GM21786 (cell line): Measurements from ENCODE around the gene KPNA2.
"Not testable (repeated sequence)": the region's sequence is repeated elsewhere in the genome, so short reads cannot be mapped to it uniquely, and the experiment has no call there.

ENCODE experiments used
- ATAC-seq: cut with Tn5 transposase; IDR thresholded peaks from one replicate; pipeline ENCODE4 v1.9.1; 2021; ENCODE audit not compliant: unreplicated experiment

The KPNA2 gene

DNA sequence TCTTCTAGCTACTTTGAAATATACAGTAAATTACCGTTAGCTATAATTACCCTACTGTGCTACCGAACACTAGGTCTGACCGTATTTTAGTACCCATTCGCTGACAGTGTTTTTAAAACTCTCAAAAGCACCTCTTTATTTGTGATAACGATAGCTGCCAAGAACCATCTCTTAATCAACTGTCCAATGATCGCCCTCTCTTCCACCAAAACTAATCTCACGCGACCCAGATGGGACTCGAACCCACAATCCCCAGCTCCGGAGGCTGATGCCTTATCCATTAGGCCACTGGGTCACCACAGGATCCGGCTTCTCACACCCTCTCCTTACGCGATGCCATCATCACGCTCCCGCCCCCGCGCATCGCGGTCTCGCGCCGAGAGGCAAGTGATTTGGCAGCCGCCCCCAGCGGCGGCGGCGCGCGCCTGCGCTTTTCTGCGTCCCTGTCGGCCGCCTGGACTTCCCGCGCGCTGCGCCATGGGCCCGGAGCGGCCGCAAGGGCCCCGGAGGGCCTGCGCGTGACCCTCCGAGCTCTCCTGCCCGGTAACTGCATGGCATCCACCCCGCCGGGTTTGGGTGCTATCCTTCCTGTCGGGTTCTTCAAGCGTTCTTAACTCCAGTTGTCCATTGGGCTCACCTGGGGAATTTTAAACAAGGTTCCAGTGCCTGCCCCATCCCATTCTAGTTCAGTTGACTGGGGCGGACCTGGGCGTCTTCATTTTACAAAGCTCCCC lies 15.7 kb upstream of the KPNA2 start:
- peak; percentile 93 for ATAC-seq

DNA sequence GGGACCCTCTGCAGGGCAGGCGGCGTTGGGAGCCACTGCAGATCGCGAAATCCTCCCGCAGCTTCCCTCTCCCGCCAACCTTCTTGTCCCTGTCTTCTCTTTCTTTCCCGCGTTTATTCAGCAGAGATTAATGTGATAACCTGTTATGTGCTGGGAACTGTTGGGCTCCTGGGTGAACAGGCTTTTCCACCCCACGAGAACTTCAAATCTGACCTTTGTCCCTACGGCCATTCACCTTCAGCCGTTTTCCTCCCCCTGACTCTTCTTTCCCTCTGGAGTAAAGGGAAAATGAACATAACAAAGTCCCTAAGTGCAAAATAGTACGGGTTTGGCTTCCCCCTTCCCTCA lies 15.2 kb upstream of the KPNA2 start:
- ATAC-seq, result no peak

DNA sequence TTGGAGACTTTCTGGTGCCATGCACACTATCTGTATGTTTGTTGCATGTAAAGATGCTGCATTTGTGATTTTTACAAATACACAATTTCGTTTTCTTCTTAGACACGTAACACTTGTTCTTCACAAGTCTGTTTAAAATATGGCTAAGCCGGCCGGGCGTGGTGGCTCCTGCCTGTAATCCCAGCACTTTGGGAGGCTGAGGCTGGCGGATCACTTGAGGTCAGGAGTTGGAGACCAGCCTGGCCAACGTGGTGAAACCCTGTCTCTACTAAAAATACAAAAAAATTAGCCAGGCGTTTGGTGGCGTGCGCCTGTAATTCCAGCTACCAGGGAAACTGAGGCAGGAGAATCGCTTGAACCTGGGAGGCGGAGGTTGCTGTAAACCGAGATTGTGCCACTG lies 14.7 kb upstream of the KPNA2 start:
- not testable (repeated sequence) for ATAC-seq

DNA sequence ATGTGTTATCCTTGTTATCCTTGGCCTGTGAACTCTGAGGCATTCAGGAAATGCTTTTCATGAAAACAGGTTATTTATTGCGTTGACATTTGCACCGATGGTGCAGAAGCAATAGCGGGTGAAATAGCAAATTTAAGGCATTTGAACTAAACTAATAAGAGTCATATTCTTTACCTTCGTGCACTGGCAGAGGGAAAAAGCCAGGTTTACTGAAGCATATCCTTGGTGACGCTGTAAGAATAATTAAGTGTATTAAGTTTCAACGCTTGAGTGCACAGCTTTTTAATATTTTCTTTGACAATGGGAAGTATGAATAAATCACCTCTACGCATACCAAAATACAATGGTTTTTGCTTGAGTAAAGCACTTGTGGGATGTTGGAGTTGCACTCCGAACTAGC lies 13.6 kb upstream of the KPNA2 start:
- ATAC-seq, result no peak

DNA sequence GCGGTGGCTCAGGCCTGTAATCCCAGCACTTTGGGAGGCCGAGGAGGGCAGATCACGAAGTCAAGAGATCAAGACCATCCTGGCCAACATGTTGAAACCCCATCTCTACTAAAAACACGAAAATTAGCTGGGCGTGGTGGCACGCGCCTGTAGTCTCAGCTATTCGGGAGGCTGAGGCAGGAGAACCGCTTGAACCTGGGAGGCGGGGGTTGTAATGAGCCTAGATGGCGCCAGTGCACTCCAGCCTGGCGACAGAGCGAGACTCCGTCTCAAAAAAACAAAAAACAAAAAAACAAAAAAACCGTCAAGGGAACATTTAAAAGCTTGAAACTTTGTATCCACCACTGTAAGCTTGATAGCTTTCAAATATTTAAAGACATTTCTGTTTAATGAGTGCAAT lies 13.0 kb upstream of the KPNA2 start:
- not testable (repeated sequence) for ATAC-seq

DNA sequence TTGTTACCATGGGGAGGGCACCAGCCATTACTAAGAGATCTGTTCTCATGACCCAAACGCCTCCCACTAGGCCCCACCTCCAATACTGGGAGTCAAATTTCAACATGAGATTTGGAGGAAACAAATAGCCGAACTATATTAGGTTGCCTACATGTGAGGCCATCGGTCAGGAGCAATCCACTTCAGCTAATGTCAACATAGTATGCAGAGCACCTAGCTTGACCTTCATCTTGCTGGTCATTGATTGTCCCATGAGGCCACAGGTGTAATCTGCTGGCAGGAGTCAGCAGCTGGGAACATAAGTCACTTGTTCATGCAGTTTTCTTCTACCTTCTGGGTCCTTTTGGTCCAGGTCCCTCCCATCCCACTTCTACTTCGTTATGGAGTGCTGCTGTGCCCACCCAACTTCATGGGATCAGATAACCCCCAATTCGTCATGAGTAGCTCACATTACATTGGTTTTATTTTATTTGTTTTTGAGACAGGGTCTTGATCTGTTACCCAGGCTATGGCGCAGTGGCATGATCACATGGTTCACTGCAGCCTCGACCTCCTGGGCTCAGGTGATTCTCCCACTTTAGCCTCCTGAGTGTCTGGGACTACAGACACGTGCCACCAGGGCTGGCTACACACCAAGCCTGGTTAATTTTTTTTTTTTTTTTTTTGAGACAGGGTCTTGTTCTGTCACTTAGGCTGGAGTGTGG lies 5.9 kb upstream of the KPNA2 start:
- ATAC-seq, result no peak

DNA sequence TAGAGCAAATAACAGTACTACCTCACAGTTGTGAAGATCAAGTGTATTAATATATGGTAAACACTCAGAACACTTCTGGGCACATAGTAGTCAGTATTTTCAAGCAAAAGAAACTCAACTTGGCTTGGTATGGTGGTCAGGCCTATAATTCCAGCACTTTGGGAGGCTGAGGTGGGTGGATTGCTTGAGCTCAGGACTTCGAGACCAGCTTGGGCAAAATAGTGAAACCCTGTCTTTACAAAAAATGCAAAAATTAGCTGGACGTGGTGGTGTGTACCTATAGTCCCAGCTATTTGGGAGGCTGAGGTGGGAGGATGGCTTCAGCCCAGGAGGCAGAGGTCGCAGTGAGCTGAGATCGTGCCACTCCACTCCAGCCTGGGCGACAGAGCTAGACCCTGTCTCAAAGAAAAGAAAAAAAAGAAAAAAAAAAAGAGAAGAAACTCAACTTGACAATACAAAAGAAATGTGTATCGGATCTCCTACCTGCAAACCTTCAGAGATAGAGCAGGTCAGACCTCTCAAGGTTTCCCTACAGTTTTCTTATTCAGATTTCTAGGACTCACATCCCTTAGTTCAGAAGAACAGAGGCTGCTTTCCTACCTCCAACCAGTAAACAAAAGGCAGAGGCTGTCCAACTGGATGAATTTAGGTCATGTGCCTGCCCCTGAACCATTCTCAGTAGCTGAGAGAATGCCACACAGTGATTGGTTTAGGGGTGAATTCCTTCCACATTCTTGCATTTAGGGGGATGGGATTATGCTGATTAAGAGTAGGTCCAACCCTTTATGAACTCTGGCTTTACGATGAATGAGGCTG lies 1.7 kb upstream of the KPNA2 start:
- ATAC-seq, result no peak

DNA sequence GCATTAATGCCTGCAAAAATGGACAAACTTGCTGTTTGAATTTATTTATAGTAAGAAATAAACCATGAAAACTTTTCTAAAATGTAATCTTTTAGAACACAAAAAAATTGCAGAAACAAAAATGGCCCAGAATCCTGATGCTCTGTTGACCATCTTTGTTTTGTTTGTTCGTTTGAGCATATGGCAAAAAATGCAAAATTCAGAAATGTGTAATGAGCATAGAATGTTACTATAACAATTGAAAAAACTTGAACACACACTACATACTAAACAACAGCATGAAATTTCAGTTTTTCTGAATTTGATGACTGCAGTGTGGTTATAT lies 1.1 kb upstream of the KPNA2 start:
- ATAC-seq, result no peak

DNA sequence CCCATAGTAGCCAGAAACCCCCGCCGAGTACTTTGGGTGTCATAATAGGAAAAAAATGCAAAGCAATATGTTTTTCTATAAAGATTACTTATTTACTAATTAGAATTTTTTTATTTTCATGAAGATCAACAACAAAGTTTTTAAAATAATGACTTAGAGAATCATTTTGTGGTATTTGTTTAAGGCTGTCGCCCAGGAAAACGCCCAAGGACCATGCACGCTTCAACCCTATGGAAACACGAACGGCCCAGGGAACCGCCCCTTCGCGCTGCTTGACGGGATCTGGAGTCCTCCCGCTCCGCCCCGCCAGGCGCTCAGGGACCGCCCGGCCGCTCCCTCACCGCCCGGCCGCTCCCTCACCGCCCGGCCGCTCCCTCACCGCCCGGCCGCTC lies 408 bp upstream of the KPNA2 start:
- ATAC-seq, result peak; percentile 90

DNA sequence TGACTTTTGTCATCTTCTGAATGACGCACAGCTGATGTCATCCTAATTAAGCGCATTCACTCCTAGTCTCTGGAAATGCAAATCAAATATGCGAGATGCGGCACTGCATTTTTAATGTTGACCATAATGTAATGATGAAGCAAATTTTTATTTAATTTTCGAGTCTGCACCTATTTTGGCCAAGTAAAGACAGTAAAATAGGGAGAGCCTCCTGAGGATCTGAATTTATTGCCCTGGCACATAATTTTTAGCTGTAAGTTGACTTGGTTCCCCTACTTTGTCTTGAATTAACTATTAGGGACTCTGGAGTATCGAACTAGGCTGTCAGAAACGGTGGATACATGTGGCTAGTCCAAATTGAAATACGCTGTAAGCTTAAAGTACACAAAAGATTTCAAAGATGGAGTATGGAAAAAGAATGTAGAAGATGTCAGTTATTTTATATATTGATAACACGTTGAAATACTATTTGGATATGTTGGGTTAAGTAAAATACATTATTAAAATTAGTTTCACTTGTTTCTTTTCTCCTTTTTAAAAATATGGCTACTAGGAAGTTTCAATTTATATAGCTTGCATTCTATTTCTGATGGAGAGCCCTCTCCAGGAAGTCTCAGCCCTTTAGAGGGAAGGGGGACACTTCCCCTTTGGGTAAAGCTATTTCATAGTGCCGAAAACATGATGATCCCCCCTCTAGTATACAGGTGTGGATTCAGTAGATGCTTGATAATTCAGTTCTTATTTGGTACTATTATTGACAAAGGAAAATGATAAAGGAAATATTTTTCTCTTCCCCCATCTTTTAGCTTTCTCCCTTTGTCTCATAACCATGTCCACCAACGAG lies 991 bp downstream of the KPNA2 start:
- ATAC-seq, result no peak

DNA sequence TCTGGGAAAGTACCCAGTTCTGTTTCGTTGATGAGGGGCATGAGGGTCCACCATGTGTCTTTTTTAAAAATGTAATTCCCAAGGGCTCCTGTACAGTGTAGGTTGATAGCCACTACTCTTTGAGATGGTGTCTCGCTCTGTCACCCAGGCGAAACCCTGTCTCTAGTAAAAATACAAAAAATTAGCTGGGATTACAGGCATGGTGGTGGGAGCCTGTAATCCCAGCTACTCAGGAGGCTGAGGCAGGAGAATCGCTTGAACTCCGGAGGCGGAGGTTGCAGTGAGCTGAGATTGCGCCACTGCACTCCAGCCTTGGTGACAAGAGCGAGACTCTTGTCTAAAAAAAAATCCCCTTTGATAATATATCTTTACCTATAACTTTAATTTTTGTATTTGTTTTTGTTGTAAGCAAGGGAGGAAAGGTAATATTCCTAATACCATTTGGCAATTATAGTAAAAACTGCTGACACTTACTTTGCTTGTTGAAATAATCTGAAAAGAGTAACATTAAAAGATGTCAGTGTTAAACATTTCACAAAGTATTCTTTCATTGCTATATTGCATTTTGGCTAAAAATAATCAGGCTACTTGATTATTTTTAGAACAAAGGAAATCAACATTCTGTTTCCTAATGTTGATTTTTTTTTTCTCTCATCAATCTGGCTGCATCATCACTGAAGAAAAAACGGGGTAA lies 11.8 kb downstream of the KPNA2 start:
- no peak for ATAC-seq

DNA sequence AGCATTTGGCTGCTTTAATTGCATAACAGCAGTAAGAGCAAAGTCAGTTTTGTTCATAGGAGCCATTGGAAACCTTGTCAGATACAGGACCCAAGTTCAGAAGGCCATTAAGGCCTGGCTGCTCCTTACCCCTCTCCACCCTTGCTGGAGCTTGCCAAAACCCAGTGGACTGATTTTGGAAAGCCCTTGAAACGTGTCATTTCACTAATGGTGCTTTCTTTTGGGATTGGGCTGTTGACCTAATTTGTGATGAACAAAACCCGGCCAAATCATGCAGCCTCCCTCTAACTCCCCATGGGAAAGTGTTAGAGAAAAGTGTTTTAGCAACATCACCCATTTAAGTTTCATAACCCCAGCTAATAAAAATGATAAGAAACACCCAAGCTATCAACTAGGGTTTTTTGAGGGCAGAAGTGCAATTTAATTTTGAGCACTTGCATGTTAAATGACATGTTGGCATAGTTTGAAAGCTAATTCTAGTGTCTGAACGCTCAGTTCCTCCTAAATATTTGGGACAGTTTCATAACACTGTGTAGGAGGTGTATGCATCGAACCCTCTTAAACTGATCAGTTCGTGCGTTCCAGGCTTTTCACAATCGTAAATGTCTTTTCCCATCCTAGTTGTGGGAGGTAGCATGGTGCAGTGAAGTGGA lies 12.5 kb downstream of the KPNA2 start:
- not testable (repeated sequence) for ATAC-seq

DNA sequence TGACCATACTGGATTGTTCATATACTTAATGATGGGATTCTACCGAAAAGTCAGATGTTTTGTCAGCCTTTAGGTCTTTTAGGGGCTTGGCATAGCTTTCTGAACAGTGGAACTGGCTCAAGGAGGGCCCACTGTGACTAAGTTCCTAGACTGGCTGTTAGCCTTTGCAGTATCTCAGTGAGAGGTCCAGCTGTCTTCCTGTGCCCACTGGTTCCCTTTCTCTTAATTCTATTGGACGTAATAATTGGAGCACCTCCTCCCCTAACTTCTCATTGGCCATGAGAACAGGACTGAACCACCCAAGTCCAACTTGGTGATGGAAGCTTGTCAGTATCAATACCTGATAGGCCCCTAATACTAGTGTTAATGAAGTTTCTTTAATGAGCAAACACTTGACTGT lies 13.5 kb downstream of the KPNA2 start:
- ATAC-seq, result no peak

DNA sequence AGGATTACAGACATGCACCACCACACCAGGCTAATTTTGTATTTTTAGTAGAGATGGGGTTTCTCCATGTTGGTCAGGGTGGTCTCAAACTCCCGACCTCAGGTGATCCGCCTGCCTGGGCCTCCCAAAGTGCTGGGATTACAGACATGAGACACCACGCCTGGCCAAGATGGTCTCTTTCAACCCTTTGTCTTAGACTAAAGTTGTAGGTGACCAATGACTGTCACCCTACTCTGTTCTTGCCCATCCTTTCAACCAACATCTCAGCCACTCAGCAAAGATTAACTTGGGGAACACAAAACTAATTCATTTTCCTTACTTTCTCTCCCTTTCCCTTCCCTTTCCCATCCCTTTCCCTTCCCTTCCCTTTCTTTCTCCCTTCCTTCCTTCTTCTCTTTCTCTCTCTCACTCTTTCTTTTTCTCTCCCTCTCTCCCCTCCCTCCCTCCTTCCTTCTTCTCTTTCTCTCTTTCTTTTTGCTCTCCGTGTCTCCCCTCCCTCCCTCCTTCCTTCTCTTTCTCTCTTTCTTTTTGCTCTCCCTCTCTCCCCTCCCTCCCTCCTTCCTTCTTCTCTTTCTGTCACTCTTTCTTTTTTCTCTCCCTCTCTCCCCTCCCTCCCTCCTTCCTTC lies 14.4 kb downstream of the KPNA2 start:
- ATAC-seq, result not testable (repeated sequence)

DNA sequence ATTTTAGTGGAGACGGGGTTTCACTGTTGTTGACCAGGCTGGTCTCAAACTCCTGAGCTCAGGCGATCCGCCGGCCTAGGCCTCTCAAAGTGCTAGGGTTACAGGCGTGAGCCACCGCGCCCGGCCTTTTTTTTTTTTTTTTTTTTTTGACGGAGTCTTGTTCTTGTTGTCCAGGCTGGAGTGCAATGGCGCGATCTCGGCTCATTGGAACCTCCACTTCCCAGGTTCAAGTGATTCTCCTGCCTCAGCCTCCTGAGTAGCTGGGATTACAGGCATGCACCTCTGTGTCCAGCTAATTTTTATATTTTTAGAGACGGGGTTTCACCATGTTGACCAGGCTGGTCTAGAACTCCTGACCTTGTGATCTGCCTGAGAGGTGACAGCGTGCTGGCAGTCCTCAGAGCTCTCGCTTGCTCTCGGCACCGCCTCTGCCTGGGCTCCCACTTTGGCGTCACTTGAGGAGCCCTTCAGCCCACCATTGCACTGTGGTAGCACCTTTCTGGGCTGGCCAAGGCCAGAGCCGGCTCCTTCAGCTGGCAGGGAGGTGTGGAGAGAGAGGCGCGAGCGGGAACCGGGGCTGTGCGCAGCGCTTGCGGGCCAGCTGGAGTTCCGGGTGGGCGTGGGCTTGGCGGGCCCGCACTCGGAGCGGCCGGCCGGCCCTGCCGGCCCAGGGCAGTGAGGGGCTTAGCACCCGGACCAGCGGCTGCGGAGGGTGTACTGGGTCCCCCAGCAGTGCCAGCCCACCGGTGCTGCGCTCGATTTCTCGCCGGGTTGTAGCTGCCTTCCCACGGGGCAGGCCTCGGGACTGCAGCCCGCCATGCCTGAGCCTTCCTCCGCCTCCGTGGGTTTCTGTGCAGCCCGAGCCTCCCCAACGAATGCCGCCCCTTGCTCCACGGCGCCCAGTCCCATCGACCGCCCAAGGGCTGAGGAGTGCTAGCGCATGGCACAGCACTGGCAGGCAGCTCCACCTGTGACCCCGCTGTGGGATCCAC lies 16.1 kb downstream of the KPNA2 start:
- ATAC-seq, result not testable (repeated sequence)

DNA sequence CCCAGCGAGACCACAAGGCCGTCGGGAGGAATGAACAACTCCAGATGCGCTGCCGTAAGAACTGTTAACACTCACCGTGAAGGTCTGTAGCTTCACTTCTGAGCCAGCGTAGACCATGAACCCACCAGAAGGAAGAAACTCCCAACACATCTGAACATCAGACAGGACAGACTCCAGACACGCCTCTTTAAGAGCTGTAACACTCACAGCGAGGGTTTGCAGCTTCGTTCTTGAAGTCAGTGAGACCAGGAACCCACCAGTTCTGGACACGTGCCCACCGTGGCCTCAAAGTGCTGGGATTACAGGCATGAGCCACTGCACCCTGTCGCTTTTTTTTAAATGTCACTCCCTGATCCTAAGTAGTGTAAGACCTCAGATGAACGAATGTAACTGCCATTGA lies 17.3 kb downstream of the KPNA2 start:
- no peak for ATAC-seq

DNA sequence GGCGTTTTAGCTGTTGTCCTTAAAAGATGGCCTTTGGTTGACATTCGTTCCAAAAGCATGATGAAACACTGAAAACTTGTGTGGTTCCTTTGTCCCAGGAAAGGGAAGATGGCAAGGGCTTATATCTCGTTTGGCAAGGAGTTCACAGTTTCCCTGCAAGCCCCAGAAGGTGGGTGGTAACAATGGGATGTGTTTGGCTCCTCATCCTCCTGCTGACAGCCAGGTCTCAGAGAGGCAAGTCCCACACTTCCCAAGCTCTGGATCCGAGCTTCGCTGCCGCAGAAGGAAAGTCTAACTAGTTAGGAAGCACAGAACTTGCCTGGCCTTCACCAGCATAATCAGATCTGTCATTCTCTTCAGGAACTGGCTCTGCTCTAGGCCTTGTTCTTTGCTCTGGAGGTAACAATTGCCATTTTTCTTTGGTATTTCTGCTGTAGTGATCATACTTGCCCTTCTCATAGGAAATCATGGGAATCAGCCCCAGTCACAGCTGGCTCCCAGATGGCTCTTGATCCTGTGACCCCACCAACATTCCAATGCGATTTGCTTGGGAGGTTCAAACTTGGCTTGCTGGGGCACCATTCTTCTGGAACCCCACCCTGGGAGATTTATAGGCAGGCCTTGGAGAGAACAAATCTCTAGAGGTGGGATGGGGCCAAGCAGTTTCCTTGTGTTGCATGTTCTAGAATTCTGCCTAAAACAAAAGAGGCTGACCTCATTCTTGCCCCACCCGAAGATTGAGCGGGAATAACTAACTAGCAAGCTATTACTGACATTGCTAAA lies 17.9 kb downstream of the KPNA2 start:
- no peak for ATAC-seq
